ENCODE data around the gene AARS2.

GRCh38 chr6:44339763-44340625 lies 26.8 kb upstream of the AARS2 start:
- TF ChIP-seq CTCF (IDR thresholded peaks at IDR 0.05; ENCODE audit: poor library complexity) (no peak), EZH2 (IDR thresholded peaks at IDR 0.05; ENCODE audit: borderline replicate concordance) (no peak)

Data from hepatocyte (in vitro differentiated cells).